ENCODE measurements around the gene SYTL2.

SYTL2 gene

GRCh38 chr11:85825616-85826015 is 14.7 kb upstream of the SYTL2 start:
- no peak for DNase-seq

GRCh38 chr11:85823816-85824215 is 12.9 kb upstream of the SYTL2 start:
- DNase-seq: no peak

- no peak for DNase-seq
Measured at GRCh38 chr11:85822814-85823213, 11.9 kb upstream of the SYTL2 start.

GRCh38 chr11:85821636-85822035 is 10.7 kb upstream of the SYTL2 start:
- DNase-seq: no peak

GRCh38 chr11:85819441-85819840 is 8.5 kb upstream of the SYTL2 start:
- no peak for DNase-seq

GRCh38 chr11:85815186-85815931 is 4.4 kb upstream of the SYTL2 start:
- DNase-seq: no peak

- DNase-seq: no peak
Measured at GRCh38 chr11:85813721-85814120, 2.8 kb upstream of the SYTL2 start.

GRCh38 chr11:85811624-85812023 is 683 bp upstream of the SYTL2 start:
- DNase-seq: no peak

GRCh38 chr11:85810521-85810870 is 445 bp downstream of the SYTL2 start:
- no peak for DNase-seq

- DNase-seq: peak; percentile 12 to 19
Measured at GRCh38 chr11:85809863-85810262, 1.1 kb downstream of the SYTL2 start.

GRCh38 chr11:85809191-85809590 is 1.8 kb downstream of the SYTL2 start:
- DNase-seq: no peak

GRCh38 chr11:85806876-85807275 is 4.1 kb downstream of the SYTL2 start:
- no peak for DNase-seq

- no peak for DNase-seq
Measured at GRCh38 chr11:85806016-85806415, 4.9 kb downstream of the SYTL2 start.

- DNase-seq: no peak
Measured at GRCh38 chr11:85805387-85805786, 5.6 kb downstream of the SYTL2 start.

- no peak for DNase-seq
Measured at GRCh38 chr11:85803920-85804319, 7.0 kb downstream of the SYTL2 start.

GRCh38 chr11:85803303-85803702 is 7.6 kb downstream of the SYTL2 start:
- no peak for DNase-seq

GRCh38 chr11:85801527-85801926 is 9.4 kb downstream of the SYTL2 start:
- no peak for DNase-seq

- DNase-seq: no peak
Measured at GRCh38 chr11:85800595-85801342, 10.2 kb downstream of the SYTL2 start.

- DNase-seq: no peak
Measured at GRCh38 chr11:85799142-85799541, 11.8 kb downstream of the SYTL2 start.

- DNase-seq: no peak
Measured at GRCh38 chr11:85798361-85798760, 12.6 kb downstream of the SYTL2 start.

- DNase-seq: no peak
Measured at GRCh38 chr11:85795712-85796487, 15.0 kb downstream of the SYTL2 start.

- no peak for DNase-seq
Measured at GRCh38 chr11:85791409-85791990, 19.4 kb downstream of the SYTL2 start.

All from Kasumi-1 (cell line).